Activated T-cell treated with anti-CD3 and anti-CD28 coated beads, Interleukin-2, amount 50 U/mL, for 48 hours (primary cell): ENCODE results near the gene TSPAN4.

Experiments used
- DNase-seq, 2 experiments: peaks; one replicate each; pipeline ENCODE4 v3.0.0-alpha.2; 2020

Gene TSPAN4

GRCh38 chr11:914747-915501 lies 72.3 kb downstream of the TSPAN4 start:
- DNase-seq, result no peak
